WTC11 (cell line): ENCODE data around the gene TMEM135.

Source experiments
- CTCF ChIP-seq: fragments of 200-600 bp; IDR thresholded peaks from 2 replicates; pipeline ENCODE4 v1.8.0; 2022; ENCODE audit warnings: antibody characterized with exemption
- E2F4 ChIP-seq: sonication (generic); formaldehyde crosslinking; IDR thresholded peaks from 2 replicates; pipeline ENCODE4 v1.8.1; 2022; ENCODE audit warnings: low read depth, mild to moderate bottlenecking, moderate library complexity, missing genetic modification reagents, borderline replicate concordance
- JUN ChIP-seq: sonication (generic); formaldehyde crosslinking; IDR thresholded peaks from 2 replicates; pipeline ENCODE4 v1.8.0; 2023; ENCODE audit warnings: mild to moderate bottlenecking, missing genetic modification reagents
- KAT7 ChIP-seq: sonication (generic); formaldehyde crosslinking; IDR thresholded peaks from 2 replicates; pipeline ENCODE4 v1.8.1; 2023; ENCODE audit warnings: missing genetic modification reagents, mild to moderate bottlenecking, borderline replicate concordance

DNA sequence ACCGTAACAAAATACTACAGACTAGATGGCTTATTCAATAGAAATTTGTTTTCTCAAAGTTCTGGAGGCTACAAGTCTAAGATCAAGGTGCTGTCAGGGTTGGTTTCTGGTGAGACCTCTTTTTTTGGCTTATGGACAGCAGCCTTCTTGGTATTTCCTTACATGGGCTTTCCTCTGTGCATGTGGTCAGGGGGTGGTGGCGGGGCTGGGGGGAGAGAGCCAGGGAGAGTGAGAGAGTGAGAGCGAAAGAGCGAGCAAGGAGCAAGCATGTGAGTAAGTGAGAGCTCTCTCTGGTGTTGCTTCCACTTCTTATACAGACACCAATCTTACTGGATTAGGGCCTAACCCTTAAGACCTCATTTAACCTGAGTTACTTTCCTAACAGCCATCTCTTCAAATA, 181.5 kb downstream of the TMEM135 start:
- TF ChIP-seq CTCF (no peak), JUN (CRISPR knock-in tag) (no peak), E2F4 (CRISPR knock-in tag) (no peak), KAT7 (CRISPR knock-in tag) (no peak)
